ENCODE results near the gene PYGM.

DNA sequence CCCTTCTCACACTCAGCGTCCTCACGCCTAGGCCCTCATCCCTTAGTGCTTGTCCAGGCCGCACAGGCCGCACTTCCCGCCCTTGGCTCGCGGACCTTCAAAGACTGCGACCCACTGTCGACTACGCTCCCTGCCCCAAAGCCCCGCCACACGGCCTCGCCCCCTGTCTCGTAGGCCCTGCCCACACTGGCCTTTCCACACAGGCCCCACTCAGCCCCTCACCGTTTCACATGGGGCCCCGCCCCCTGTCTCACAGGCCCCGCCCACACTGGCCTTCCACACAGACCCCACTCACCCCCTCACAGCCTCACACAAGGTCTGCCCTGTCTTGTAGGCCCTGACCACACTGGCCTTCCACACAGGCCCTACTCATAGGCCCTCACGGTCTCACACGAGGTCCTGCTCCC, 47.8 kb downstream of the PYGM start:
- TF ChIP-seq, protein P1, sequence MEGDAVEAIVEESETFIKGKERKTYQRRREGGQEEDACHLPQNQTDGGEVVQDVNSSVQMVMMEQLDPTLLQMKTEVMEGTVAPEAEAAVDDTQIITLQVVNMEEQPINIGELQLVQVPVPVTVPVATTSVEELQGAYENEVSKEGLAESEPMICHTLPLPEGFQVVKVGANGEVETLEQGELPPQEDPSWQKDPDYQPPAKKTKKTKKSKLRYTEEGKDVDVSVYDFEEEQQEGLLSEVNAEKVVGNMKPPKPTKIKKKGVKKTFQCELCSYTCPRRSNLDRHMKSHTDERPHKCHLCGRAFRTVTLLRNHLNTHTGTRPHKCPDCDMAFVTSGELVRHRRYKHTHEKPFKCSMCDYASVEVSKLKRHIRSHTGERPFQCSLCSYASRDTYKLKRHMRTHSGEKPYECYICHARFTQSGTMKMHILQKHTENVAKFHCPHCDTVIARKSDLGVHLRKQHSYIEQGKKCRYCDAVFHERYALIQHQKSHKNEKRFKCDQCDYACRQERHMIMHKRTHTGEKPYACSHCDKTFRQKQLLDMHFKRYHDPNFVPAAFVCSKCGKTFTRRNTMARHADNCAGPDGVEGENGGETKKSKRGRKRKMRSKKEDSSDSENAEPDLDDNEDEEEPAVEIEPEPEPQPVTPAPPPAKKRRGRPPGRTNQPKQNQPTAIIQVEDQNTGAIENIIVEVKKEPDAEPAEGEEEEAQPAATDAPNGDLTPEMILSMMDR (conservative IDR thresholded peaks at IDR 0.05 in 1 of 2, IDR thresholded peaks at IDR 0.05 in 1 of 2; ENCODE audit: extremely low read depth in 1 of 2, insufficient read depth in 1 of 2, low read depth in 1 of 2, low read length in 2 of 2): no peak
- TF ChIP-seq EZH2 (IDR thresholded peaks at IDR 0.05; ENCODE audit: borderline replicate concordance, low read length): no peak

All from mammary epithelial cell (primary cell).